SK-N-SH (cell line): Measurements from ENCODE around the gene PCNX1. TPM values are rescaled to one million over a fixed set of nuclear protein-coding genes. Genes with fewer than 3 reads are reported as not detected.

Source experiments
- CTCF ChIA-PET: fragments of 300-600, 350-600 bp; formaldehyde crosslinking; extraction: SDS; loops from one replicate; lab custom pipeline; 2021; lab: Yijun Ruan, JAX
- POLR2A ChIA-PET: fragments of 350-600 bp; sonication (Branson Sonifier 250); formaldehyde crosslinking; extraction: SDS; loops from one replicate; lab custom pipeline; 2020; ENCODE audit warnings: antibody characterized with exemption, inconsistent platforms; lab: Yijun Ruan, JAX
- DNase-seq: peaks from one replicate; pipeline ENCODE4 v3.0.0; 2012
- H2AFZ ChIP-seq: fragments of 200-600 bp; sonication (generic); 2 replicates; pipeline ENCODE4 v1.8.1; 2016; ENCODE audit warnings: antibody characterized with exemption, mild to moderate bottlenecking, low read depth
- H3F3A ChIP-seq: fragments of 200-600 bp; sonication (generic); replicated peaks from 2 replicates; pipeline ENCODE3; 2016; ENCODE audit warnings: antibody characterized with exemption, mild to moderate bottlenecking; ENCODE audit not compliant: insufficient read depth
- H3K27ac ChIP-seq, 2 experiments: fragments of 200-500 bp in 1 of 2; fragments of 200-600 bp in 1 of 2; sonication (Bioruptor generic) in 1 of 2; sonication (generic), shearing (Covaris generic) in 1 of 2; 2 replicates each; pipeline versions ENCODE4 v1.5.1 to v1.6.1; 2014 to 2016; ENCODE audit warnings: low read depth in 2 of 2, inconsistent platforms in 1 of 2, low read length in 1 of 2, mild to moderate bottlenecking in 1 of 2, mixed read lengths in 1 of 2
- H3K27me3 ChIP-seq: fragments of 200-600 bp; sonication (generic), shearing (Covaris generic); 2 replicates; pipeline ENCODE4 v1.6.1; 2016; ENCODE audit warnings: mixed run types; ENCODE audit not compliant: insufficient read depth
- H3K36me3 ChIP-seq, 2 experiments: fragments of 200-500 bp in 1 of 2; fragments of 200-600 bp in 1 of 2; sonication (Bioruptor generic) in 1 of 2; sonication (generic) in 1 of 2; replicated peaks in 1 of 2; 2 replicates each; pipeline versions ENCODE3 to v1.5.1; 2014 to 2016; ENCODE audit warnings: low read length in 1 of 2, mild to moderate bottlenecking in 1 of 2; ENCODE audit not compliant: insufficient read depth in 2 of 2, control insufficient read depth in 1 of 2
- H3K4me1 ChIP-seq, 2 experiments: fragments of 200-500 bp in 1 of 2; fragments of 200-600 bp in 1 of 2; sonication (Bioruptor generic) in 1 of 2; sonication (generic), shearing (Covaris generic) in 1 of 2; 2 replicates each; pipeline versions ENCODE4 v1.5.1 to v1.6.1; 2014 to 2016; ENCODE audit warnings: low read depth in 1 of 2, low read length in 1 of 2, mixed run types in 1 of 2; ENCODE audit not compliant: insufficient read depth in 2 of 2, control insufficient read depth in 1 of 2
- H3K4me2 ChIP-seq: fragments of 200-600 bp; sonication (generic), shearing (Covaris generic); 2 replicates; pipeline ENCODE4 v1.6.1; 2017; ENCODE audit warnings: mixed run types
- H3K4me3 ChIP-seq, 2 experiments: fragments of 200-500 bp in 1 of 2; fragments of 200-600 bp in 1 of 2; sonication (Bioruptor generic) in 1 of 2; sonication (generic), shearing (Covaris generic) in 1 of 2; 2 replicates each; pipeline versions ENCODE4 v1.5.1 to v1.8.1; 2014 to 2016; ENCODE audit warnings: low read depth in 2 of 2, inconsistent platforms in 1 of 2, low read length in 1 of 2, mild to moderate bottlenecking in 1 of 2, mixed read lengths in 1 of 2, moderate library complexity in 1 of 2
- H3K79me2 ChIP-seq: fragments of 200-600 bp; sonication (generic); 2 replicates; pipeline ENCODE4 v1.8.1; 2017; ENCODE audit warnings: mild to moderate bottlenecking; ENCODE audit not compliant: insufficient read depth
- H3K9ac ChIP-seq: fragments of 200-600 bp; sonication (generic); 2 replicates; pipeline ENCODE4 v1.6.1; 2017; ENCODE audit warnings: mixed run types
- H3K9me2 ChIP-seq: fragments of 200-600 bp; sonication (generic); 2 replicates; pipeline ENCODE4 v1.6.1; 2017; ENCODE audit warnings: mixed run types
- H3K9me3 ChIP-seq: fragments of 200-600 bp; sonication (generic); 2 replicates; pipeline ENCODE4 v1.6.1; 2017; ENCODE audit warnings: mixed run types, mild to moderate bottlenecking, moderate library complexity
- H4K20me1 ChIP-seq: fragments of 200-600 bp; sonication (generic); 2 replicates; pipeline ENCODE4 v1.6.1; 2017; ENCODE audit warnings: mild to moderate bottlenecking, mixed run types; ENCODE audit not compliant: insufficient read depth
- CHD2 ChIP-seq: fragments of 150-350 bp; IDR thresholded peaks from 2 replicates; pipeline ENCODE4 v1.6.1; 2018; ENCODE audit warnings: low read length; ENCODE audit not compliant: partially characterized antibody
- CTCF ChIP-seq: fragments of 200-600 bp; sonication (generic); IDR thresholded peaks from 2 replicates; pipeline ENCODE4 v1.6.1; 2017; ENCODE audit warnings: antibody characterized with exemption, mild to moderate bottlenecking, moderate library complexity
- ELF1 ChIP-seq: IDR thresholded peaks from 2 replicates; pipeline ENCODE4 v1.4.0; 2012
- EP300 ChIP-seq, 2 experiments: IDR thresholded peaks; 2 replicates each; pipeline versions ENCODE4 v1.4.0 to v1.6.1; 2012; ENCODE audit warnings: borderline replicate concordance in 1 of 2, low read depth in 1 of 2, low read length in 1 of 2
- FOSL2 ChIP-seq: IDR thresholded peaks from 2 replicates; pipeline ENCODE4 v1.4.0; 2012; ENCODE audit warnings: low read depth, mild to moderate bottlenecking, moderate library complexity, borderline replicate concordance
- GATA2 ChIP-seq: sonication (generic); formaldehyde crosslinking; IDR thresholded peaks from 2 replicates; pipeline ENCODE4 v1.5.0; 2020; ENCODE audit warnings: mild to moderate bottlenecking, missing genetic modification reagents
- IRF3 ChIP-seq: fragments of 150-350 bp; IDR thresholded peaks from 2 replicates; pipeline ENCODE4 v1.6.1; 2016; ENCODE audit warnings: mild to moderate bottlenecking, low read depth, low read length
- MAX ChIP-seq: IDR thresholded peaks from 2 replicates; pipeline ENCODE4 v1.4.0; 2012; ENCODE audit warnings: low read depth
- MEF2A ChIP-seq: IDR thresholded peaks from 2 replicates; pipeline ENCODE4 v1.4.0; 2012; ENCODE audit warnings: low read depth, borderline replicate concordance
- MXI1 ChIP-seq: IDR thresholded peaks from 2 replicates; pipeline ENCODE4 v1.6.1; 2012; ENCODE audit warnings: mild to moderate bottlenecking, low read depth, low read length, improper control_type of control experiment
- PBX3 ChIP-seq: IDR thresholded peaks from 2 replicates; pipeline ENCODE4; 2012
- POLR2AphosphoS5 ChIP-seq: IDR thresholded peaks from 2 replicates; pipeline ENCODE4 v1.6.1; 2012; ENCODE audit warnings: low read depth, low read length
- RAD21 ChIP-seq: IDR thresholded peaks from 2 replicates; pipeline ENCODE4 v1.6.1; 2012; ENCODE audit warnings: mild to moderate bottlenecking, low read length
- RCOR1 ChIP-seq: fragments of 150-350 bp; IDR thresholded peaks from 2 replicates; pipeline ENCODE4 v1.6.1; 2017; ENCODE audit warnings: antibody characterized with exemption, low read length
- RXRA ChIP-seq: IDR thresholded peaks from 2 replicates; pipeline ENCODE4 v1.4.0; 2012; ENCODE audit warnings: low read depth, mild to moderate bottlenecking, borderline replicate concordance
- TAF1 ChIP-seq: IDR thresholded peaks from 2 replicates; pipeline ENCODE4 v1.6.1; 2012; ENCODE audit warnings: low read depth, mild to moderate bottlenecking, low read length, moderate library complexity, borderline replicate concordance
- TCF12 ChIP-seq: IDR thresholded peaks from 2 replicates; pipeline ENCODE4 v1.4.0; 2012
- YY1 ChIP-seq: IDR thresholded peaks from 2 replicates; pipeline ENCODE4 v1.4.0; 2012; ENCODE audit warnings: low read depth, mild to moderate bottlenecking
- WGBS: methylation state at CpG from one replicate; pipeline ENCODE4 v1.1.6; 2017; ENCODE audit warnings: low lambda C conversion rate; 5-methylcytosine and 5-hydroxymethylcytosine counted together
- polyA plus RNA-seq, 3 experiments: library from polyadenylated mRNA; depleted of rRNA; stranded (reverse); fragments of >200 nt; gene quantifications; 2 replicates each; pipeline ENCODE4 v1.2.3, GENCODE V29; 2012

The PCNX1 gene
- polyA plus RNA-seq, 1 of the 3 experiments (the other 2 are of a cell fraction), result 9.4 TPM

GRCh38 chr14:70987041-70987440 lies 79.8 kb downstream of the PCNX1 start:
- Histone ChIP-seq H3K36me3 (peaks cover 2 to 38% of the 10 kb centered on the region in 2 experiments), H3K4me2 (no peak overlapping the region), H3K27ac (no peak overlapping the region), H3F3A (peaks cover 4% of the 10 kb centered on the region), H3K27me3 (no peaks in the 10 kb centered on the region), H3K9ac (no peak overlapping the region), H3K9me2 (no peaks in the 10 kb centered on the region), H3K79me2 (peaks cover 67% of the 10 kb centered on the region), H2AFZ (no peak overlapping the region), H4K20me1 (no peaks in the 10 kb centered on the region), H3K4me3 (no peak overlapping the region), H3K4me1 (peaks cover 7% of the 10 kb centered on the region in 2 experiments; a peak in 3 of 4 replicates), H3K9me3 (no peaks in the 10 kb centered on the region)
- ChIA-PET CTCF (interaction anchor here (1.1 kb wide), 1 partner anchor 14 kb away, joined by 4 read pairs; no protein-coding TSS in a partner anchor), POLR2A (no interaction called here)
- no peak for TF ChIP-seq RXRA
- no peak for TF ChIP-seq RCOR1
- TF ChIP-seq POLR2AphosphoS5, result no peak
- no peak for TF ChIP-seq EP300 (IDR thresholded peaks at IDR 0.05; ENCODE audit: borderline replicate concordance in 1 of 2, low read depth in 1 of 2, low read length in 1 of 2)
- no peak for TF ChIP-seq MAX
- WGBS, result 67% methylated on average over 1 of the region's 1 CpG
- no peak for DNase-seq

GRCh38 chr14:70988452-70988851 lies 81.2 kb downstream of the PCNX1 start:
- TF ChIP-seq MXI1, result no peak
- TF ChIP-seq TCF12, result no peak
- no peak for TF ChIP-seq PBX3
- no peak for TF ChIP-seq FOSL2
- no peak for TF ChIP-seq YY1
- no peak for TF ChIP-seq CHD2
- no peak for TF ChIP-seq IRF3
- no peak for TF ChIP-seq ELF1
- no peak for TF ChIP-seq GATA2
- no peak for TF ChIP-seq RAD21
- TF ChIP-seq RXRA, result no peak
- no peak for TF ChIP-seq CTCF
- TF ChIP-seq MEF2A, result no peak
- no peak for TF ChIP-seq TAF1
- peaks cover 5 to 33% of the 10 kb centered on the region in 2 experiments for H3K36me3 ChIP-seq
- POLR2A ChIA-PET, result no interaction called here
- H3K9me3 ChIP-seq, result no peaks in the 10 kb centered on the region
- CTCF ChIA-PET, result interaction anchor here (1.1 kb wide), 1 partner anchor 15 kb away, joined by 3 read pairs; no protein-coding TSS in a partner anchor
- H3K4me1 ChIP-seq, result peaks cover 3 to 6% of the 10 kb centered on the region in 2 experiments; a peak in 3 of 4 replicates
- DNase-seq, result no peak
- no peaks in the 10 kb centered on the region for H3K27me3 ChIP-seq
- H3K9ac ChIP-seq, result no peak overlapping the region
- H3K79me2 ChIP-seq, result peaks cover 54% of the 10 kb centered on the region
- H4K20me1 ChIP-seq, result no peaks in the 10 kb centered on the region
- H3K4me2 ChIP-seq, result no peak overlapping the region
- no peak overlapping the region for H3K27ac ChIP-seq
- no peak overlapping the region for H3K4me3 ChIP-seq
- no peaks in the 10 kb centered on the region for H3K9me2 ChIP-seq
- H2AFZ ChIP-seq, result no peak overlapping the region
- H3F3A ChIP-seq, result peaks cover 6% of the 10 kb centered on the region
- WGBS, result 97% methylated on average over 10 of the region's 10 CpGs
